Keratinocyte (primary cell): ENCODE results near the gene SDK2. TPM values are rescaled to one million over a fixed set of nuclear protein-coding genes. Genes with fewer than 3 reads are reported as not detected.

ENCODE experiments used
- DNase-seq: peaks from one replicate; pipeline ENCODE4 v3.0.0-alpha.2; 2011; ENCODE audit warnings: low read depth, missing footprints, low spot score
- FAIRE-seq: peaks from 2 replicates; lab custom pipeline; 2011; peaks lifted over from hg19 to GRCh38; lab: Jason Lieb, UNC
- H2AFZ ChIP-seq: 2 replicates; pipeline ENCODE4 v1.6.0; 2012; ENCODE audit warnings: low read length, control low read depth, inconsistent platforms; ENCODE audit not compliant: control insufficient read depth
- H3K27ac ChIP-seq: 2 replicates; pipeline ENCODE4 v1.5.1; 2011; ENCODE audit warnings: low read length; ENCODE audit not compliant: control insufficient read depth, insufficient read depth
- H3K27me3 ChIP-seq: 3 replicates; pipeline ENCODE4 v1.6.0; 2011; ENCODE audit warnings: low read length; ENCODE audit not compliant: control insufficient read depth, insufficient read depth; ENCODE audit errors: extremely low read depth
- H3K36me3 ChIP-seq, 2 experiments: 2 replicates in 1 of 2; 3 replicates in 1 of 2; pipeline ENCODE4 v1.5.1; 2011; ENCODE audit warnings: low read length in 2 of 2, mild to moderate bottlenecking in 1 of 2; ENCODE audit not compliant: control insufficient read depth in 2 of 2, insufficient read depth in 2 of 2; ENCODE audit errors: extremely low read depth in 1 of 2
- H3K4me1 ChIP-seq: 3 replicates; pipeline ENCODE4 v1.5.1; 2011; ENCODE audit warnings: low read length; ENCODE audit not compliant: control insufficient read depth, insufficient read depth; ENCODE audit errors: extremely low read depth
- H3K4me2 ChIP-seq: 3 replicates; pipeline ENCODE4 v1.6.0; 2011; ENCODE audit warnings: low read depth, low read length; ENCODE audit not compliant: control insufficient read depth, insufficient read depth; ENCODE audit errors: extremely low read depth
- H3K4me3 ChIP-seq, 3 experiments: fragments of 200-600 bp in 1 of 3; sonication (generic) in 1 of 3; 2 replicates in 2 of 3; 3 replicates in 1 of 3; pipeline ENCODE4 v1.5.1; 2011 to 2016; ENCODE audit warnings: low read length in 3 of 3, mild to moderate bottlenecking in 3 of 3, control low read depth in 2 of 3, inconsistent platforms in 1 of 3, low read depth in 1 of 3, mixed read lengths in 1 of 3, mixed run types in 1 of 3, moderate library complexity in 1 of 3; ENCODE audit not compliant: control insufficient read depth in 2 of 3, insufficient read depth in 2 of 3; ENCODE audit errors: extremely low read depth in 1 of 3
- H3K79me2 ChIP-seq: 2 replicates; pipeline ENCODE4 v1.6.0; 2012; ENCODE audit warnings: low read length; ENCODE audit not compliant: control insufficient read depth, insufficient read depth
- H3K9ac ChIP-seq: 3 replicates; pipeline ENCODE4 v1.6.0; 2011; ENCODE audit warnings: low read length; ENCODE audit not compliant: control insufficient read depth, insufficient read depth; ENCODE audit errors: extremely low read depth
- H3K9me1 ChIP-seq: 3 replicates; pipeline ENCODE4 v1.6.0; 2011; ENCODE audit warnings: low read length; ENCODE audit not compliant: control insufficient read depth, insufficient read depth; ENCODE audit errors: extremely low read depth
- H3K9me3 ChIP-seq: 2 replicates; pipeline ENCODE4 v1.5.1; 2012; ENCODE audit warnings: low read depth, low read length; ENCODE audit not compliant: control insufficient read depth
- H4K20me1 ChIP-seq: 3 replicates; pipeline ENCODE4 v1.6.0; 2011; ENCODE audit warnings: low read length; ENCODE audit not compliant: control insufficient read depth, insufficient read depth; ENCODE audit errors: extremely low read depth
- CTCF ChIP-seq, 3 experiments: IDR thresholded peaks in 1 of 3; conservative IDR thresholded peaks in 1 of 3; optimal IDR thresholded peaks in 1 of 3; 2 replicates in 2 of 3; 3 replicates in 1 of 3; pipeline versions ENCODE3 to v1.5.1; 2011; ENCODE audit warnings: low read length in 3 of 3, mild to moderate bottlenecking in 3 of 3, moderate library complexity in 2 of 3, control low read depth in 1 of 3, inconsistent platforms in 1 of 3; ENCODE audit not compliant: insufficient read depth in 2 of 3; ENCODE audit errors: extremely low read depth in 1 of 3
- EZH2 ChIP-seq: IDR thresholded peaks from one replicate; pipeline ENCODE4 v1.6.1; 2012; ENCODE audit warnings: inconsistent platforms, mild to moderate bottlenecking, low read length, moderate library complexity
- dilution Hi-C: fragments of 300-500 bp; cut with MboI; formaldehyde crosslinking; loops from one replicate; pipeline ENCODE4 v1.7.0; 2020; ENCODE audit warnings: low sequenced_read_pairs; ENCODE audit not compliant: extremely low pct_ligation_motif_present
- polyA plus RNA-seq, 5 experiments: library from polyadenylated mRNA; depleted of rRNA in 3 of 5; stranded (reverse) in 3 of 5; stranded (forward) in 1 of 5; unstranded in 1 of 5; fragments of >200 nt; gene quantifications; 1 replicate in 1 of 5; 2 replicates in 3 of 5; 3 replicates in 1 of 5; pipeline versions ENCODE4 v1.2.1 to v1.2.3, GENCODE V29; 2011 to 2012; ENCODE audit warnings: missing spikeins in 2 of 5, low read depth in 1 of 5, low replicate concordance in 1 of 5

Gene SDK2
- polyA plus RNA-seq, 1 donor (not counting 4 experiments of a cell fraction or from before 2014, with no cell fraction given) = 1.8 TPM

- Histone ChIP-seq H3K79me2 (no peaks in the 10 kb centered on the region), H3K9ac (no peak overlapping the region), H3K4me1 (peaks cover 6% of the 10 kb centered on the region), H3K4me3 (no peak overlapping the region), H3K27ac (no peak overlapping the region), H3K9me1 (no peaks in the 10 kb centered on the region), H3K36me3 (no peaks in the 10 kb centered on the region), H2AFZ (no peak overlapping the region), H3K4me2 (no peak overlapping the region), H4K20me1 (no peaks in the 10 kb centered on the region), H3K9me3 (no peaks in the 10 kb centered on the region), H3K27me3 (no peaks in the 10 kb centered on the region)
- TF ChIP-seq EZH2 (no peak), CTCF (optimal IDR thresholded peaks at IDR 0.05 in 1 of 3, IDR thresholded peaks at IDR 0.05 in 1 of 3, conservative IDR thresholded peaks at IDR 0.05 in 1 of 3; ENCODE audit: extremely low read depth in 1 of 3, insufficient read depth in 2 of 3, low read length in 3 of 3) (peak; percentile 61 to 85 (median 76))
- DNase-seq (no peak), FAIRE-seq (no peak)
- dilution Hi-C loops = no loop called here
These were observed 48.8 kb downstream of the SDK2 start for GRCh38 chr17:73595479-73595878.

GRCh38 chr17:73595068-73595467 is 49.2 kb downstream of the SDK2 start:
- Histone ChIP-seq H3K9ac (no peak overlapping the region), H3K27ac (no peak overlapping the region), H3K9me1 (no peaks in the 10 kb centered on the region), H3K4me1 (peaks cover 6% of the 10 kb centered on the region), H4K20me1 (no peaks in the 10 kb centered on the region), H3K79me2 (no peaks in the 10 kb centered on the region), H3K27me3 (no peaks in the 10 kb centered on the region), H3K36me3 (no peaks in the 10 kb centered on the region), H3K9me3 (no peaks in the 10 kb centered on the region), H3K4me2 (no peak overlapping the region), H2AFZ (no peak overlapping the region), H3K4me3 (no peak overlapping the region)
- dilution Hi-C loops = no loop called here
- DNase-seq (no peak), FAIRE-seq (no peak)
- TF ChIP-seq EZH2 = no peak
- no peak for TF ChIP-seq CTCF (optimal IDR thresholded peaks at IDR 0.05 in 1 of 3, IDR thresholded peaks at IDR 0.05 in 1 of 3, conservative IDR thresholded peaks at IDR 0.05 in 1 of 3; ENCODE audit: extremely low read depth in 1 of 3, insufficient read depth in 2 of 3, low read length in 3 of 3)
